Right renal pelvis (tissue), 4 donors: ENCODE data around the gene MCF2L2. TPM values are rescaled to one million over a fixed set of nuclear protein-coding genes. Genes with fewer than 3 reads are reported as not detected.
"Not testable (repeated sequence)": the region's sequence is repeated elsewhere in the genome, so short reads cannot be mapped to it uniquely, and the experiment has no call there.

Experiments
- DNase-seq, 4 donors: peaks; one replicate each; pipeline ENCODE4 v3.0.0-alpha.2; 2013; ENCODE audit warnings: low read depth in 4 of 4, low spot score in 3 of 4, missing footprints in 1 of 4
- polyA plus RNA-seq, 4 donors: library from polyadenylated mRNA; unstranded; fragments of 120-200 nt; gene quantifications; one replicate each; pipeline ENCODE4 v1.2.1, GENCODE V29; 2013; ENCODE audit not compliant: insufficient read length in 4 of 4

Gene MCF2L2
- polyA plus RNA-seq, result 1 to 10 TPM in 1 of 4 donors, under 1 TPM in 3; 0.40 to 1.2 (median 0.83) TPM

DNA sequence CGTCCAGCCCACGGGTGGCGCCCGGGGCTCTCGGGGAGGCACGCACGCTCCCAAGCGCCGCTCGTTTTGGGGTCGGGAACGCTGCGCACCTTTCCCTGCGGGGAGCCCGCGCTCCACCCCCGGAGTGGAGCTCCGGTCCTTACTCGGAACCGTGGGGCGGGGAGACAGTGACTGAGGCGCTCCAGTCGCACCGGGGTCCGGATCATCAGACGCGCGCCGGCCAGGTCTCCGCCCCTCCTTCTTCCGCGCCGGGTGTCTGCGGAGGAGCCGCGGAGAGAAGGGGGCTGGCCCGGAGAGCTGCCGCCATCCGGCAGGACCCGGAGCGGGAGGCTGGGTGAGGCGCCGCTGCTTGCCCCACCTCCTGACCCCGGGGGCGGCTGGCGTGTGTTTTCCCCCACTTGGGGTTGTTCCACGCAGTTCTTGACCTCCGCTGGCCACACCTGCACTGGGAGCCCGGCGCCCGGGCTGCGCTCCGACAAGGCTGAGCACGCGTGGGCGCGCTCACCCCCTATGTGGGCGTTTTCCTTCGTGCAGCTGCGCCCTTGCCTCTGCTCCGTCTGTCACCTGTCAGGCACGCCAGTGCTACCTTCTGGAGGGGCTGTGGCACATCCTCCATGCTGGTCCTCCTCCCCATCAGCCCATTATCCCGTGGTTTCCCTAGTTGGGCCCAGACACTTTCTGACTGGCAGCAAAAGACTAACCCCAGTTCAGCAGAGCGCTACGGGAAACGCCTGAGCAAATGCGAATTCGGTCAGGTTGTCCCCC is at the start of gene MCF2L2:
TSS of gene MCF2L2 (minus strand) at position 173 of the 765 bp plus-strand sequence. CDS start 642 bp downstream, outside the sequence.
- peak in 1 of 4 donors; percentile 25 for DNase-seq

- no peak for DNase-seq
These were observed 49.5 kb upstream of the MCF2L2 start for GRCh38 chr3:183477801-183478456.

DNA sequence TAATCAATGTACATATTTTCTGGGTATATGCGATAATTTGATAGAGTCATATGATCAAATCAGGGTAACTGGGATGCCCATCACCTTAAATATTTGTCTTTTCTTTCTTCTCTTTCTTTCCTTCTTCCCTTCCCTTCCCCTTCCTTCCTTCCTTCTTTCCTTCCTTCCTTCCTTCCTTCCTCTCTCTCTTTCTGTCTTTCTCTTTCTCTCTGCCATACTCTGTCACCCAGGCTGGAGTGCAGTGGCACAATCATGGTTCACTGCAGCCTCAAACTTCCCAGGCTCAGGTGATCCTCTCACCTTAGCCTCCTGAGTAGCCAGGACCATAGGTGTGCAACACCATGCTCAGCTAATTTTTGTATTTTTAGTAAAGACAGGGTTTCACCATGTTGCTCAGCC is 47.3 kb upstream of the MCF2L2 start:
- DNase-seq, result not testable (repeated sequence)

DNA sequence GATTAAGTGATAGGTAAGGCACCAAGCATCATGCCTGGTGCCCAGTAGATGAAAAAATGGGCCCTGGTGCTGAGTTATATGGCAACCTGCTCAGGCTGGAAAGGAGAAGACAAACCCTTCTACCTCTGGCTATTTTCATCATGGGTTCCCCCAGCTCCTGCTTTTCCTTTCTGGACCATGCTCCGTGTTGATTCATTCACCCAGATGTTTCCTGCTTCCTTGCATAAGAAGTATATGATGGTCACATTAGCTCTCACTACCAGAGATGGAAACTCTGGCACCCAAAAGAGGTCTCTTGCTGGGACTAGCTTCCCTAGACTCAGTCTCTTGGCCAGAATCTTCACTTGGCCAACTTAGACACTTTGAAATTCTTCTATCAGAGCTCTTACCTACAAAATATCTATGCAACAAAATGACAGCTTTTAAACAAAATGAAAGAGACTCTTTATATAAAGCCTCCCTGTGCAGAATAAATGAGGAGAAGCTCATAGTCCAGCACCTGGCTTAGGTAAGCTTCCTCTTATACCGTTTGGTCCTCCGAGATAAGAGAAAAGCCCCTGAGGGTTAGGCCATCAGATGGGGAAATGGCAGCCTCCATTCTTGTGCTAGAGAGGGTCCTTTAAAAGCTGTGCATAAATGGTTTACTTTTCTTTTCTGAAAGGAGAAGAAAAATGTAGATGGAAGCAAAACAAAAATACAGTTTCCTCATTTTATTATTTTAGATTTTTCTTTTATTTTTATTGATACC is 46.8 kb upstream of the MCF2L2 start:
- no peak for DNase-seq

DNA sequence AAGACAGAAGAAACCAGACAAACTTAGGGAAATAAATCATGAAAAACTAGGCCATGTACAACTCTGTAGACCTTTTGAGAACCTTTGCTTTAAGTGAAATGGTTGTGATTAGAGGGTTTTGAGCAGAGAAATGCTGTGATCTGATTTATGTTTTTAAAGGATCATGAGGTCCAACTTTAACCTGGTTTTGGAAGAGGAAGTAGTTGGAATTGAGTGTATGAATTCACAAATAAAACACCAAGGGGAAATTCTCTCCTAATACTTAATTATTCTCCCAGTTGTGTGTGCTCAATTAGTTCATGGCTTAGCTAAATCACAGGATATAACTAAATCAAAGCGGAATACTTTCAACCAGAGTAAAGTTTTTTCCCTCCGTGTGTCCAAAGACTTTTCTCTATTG is 45.5 kb upstream of the MCF2L2 start:
- DNase-seq, result no peak

GRCh38 chr3:183472155-183472554 is 43.7 kb upstream of the MCF2L2 start:
- DNase-seq, result no peak

DNA sequence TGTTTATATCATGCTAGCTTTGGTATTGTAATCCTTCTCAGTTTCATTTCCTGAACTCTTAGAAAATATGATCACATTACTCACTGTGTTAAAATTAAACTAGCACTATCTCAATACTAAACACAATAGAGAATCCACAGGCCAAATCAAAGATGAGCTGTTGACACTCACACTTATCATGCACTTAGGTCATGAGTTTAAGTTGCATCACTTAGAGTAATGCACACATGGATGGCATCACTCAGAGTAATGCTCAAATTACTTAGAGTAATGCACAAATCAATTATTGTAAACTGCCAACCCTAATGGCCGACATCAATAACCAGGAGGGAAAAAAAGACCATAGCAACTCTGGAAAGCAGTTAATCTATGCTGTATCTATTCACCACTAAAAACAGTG is 40.0 kb upstream of the MCF2L2 start:
- no peak for DNase-seq

DNA sequence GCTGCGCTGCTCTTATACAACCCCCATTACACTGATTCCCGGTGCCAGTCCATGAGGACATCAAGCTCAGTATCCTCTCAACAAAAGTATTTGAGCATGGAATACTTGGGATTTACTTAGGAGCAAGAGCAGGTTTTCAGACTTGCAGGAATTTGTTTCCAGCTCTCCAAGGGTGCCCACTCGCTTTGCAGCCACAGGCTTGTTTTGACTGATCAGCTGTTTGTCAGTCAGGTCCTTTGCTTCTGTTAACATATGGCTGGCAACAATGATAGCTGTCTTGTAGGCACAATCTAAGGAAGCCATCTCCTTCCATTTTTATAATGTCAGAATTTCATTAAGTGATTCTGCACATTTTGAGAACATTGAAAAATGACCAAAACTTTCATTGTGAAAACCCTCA is 38.2 kb upstream of the MCF2L2 start:
- DNase-seq, result no peak

DNA sequence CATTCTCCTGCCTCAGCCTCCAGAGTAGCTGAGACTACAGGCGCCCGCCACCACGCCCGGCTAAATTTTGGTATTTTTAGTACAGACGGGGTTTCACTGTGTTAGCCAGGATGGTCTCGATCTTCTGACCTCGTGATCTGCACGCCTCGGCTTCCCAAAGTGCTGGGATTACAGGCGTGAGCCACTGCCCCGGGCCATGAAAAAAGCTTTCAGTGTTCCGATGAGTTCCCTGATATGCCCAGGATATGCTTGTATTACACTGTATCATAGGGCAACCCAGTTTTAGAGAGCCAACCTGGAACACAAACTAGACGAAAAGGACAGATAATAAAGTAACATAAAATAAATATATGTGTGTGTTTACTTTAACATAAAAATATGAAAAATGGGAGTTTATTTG is 37.3 kb upstream of the MCF2L2 start:
- DNase-seq, result not testable (repeated sequence)

DNA sequence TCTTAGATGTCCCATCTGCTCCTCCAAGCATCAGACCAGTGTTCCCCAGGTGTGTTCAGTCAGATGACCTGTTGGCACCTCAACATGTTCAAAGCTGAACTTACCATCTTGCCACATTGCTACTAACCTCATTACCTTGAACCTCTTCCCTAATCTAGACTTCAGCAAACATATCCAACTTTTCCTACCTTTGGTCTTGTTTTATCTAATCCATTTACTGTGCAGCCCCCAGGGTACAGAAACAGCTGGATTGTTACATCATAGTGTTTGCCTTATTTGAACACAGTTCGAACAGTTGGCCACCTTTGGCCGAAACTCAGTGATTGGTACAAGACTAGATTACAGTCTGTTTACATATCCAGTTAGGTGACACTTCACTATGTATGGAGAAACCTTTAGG is 36.1 kb upstream of the MCF2L2 start:
- DNase-seq, result no peak

GRCh38 chr3:183460081-183461055 is 31.9 kb upstream of the MCF2L2 start:
- no peak for DNase-seq

DNA sequence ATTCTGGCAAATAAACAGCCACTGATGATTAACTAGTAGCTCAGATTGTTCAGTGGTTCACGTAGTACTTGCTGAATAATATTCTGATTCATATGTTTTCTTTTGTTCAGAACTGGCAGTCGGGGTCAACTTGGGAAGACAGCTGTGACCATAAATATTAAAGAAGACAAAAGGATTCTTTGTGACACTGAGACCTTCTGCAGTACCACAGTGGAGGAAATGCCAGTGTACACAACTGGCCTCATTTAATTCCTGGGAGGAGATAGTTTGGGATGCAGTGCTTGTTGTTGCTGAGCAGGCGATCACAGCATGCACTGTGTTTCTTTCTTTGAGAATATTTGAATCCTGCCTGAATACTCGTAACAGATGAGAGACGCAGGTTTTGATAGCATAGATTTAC is 26.7 kb upstream of the MCF2L2 start:
- DNase-seq, result no peak

- DNase-seq, result no peak
These were observed 25.6 kb upstream of the MCF2L2 start for GRCh38 chr3:183454064-183454463.

DNA sequence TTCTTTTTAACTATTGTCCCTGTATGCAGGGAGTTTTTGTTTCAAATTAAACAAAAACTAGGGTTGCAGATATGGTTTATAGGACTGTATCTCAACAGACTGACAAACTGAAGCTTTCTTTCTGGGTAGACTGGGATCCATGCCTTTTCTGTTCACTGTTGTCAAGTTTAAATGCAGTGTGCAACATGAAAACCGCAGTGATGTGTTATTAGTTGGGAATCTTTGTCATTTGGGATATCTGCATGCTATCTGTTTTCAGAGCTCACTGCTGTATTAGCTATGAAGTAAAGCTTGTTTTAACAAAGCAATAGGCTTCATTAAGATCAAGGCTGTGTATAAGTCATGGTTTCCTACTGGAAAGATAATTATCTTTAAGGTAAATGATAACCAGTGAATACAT is 21.4 kb upstream of the MCF2L2 start:
- DNase-seq, result no peak

- DNase-seq, result no peak
These were observed 21.0 kb upstream of the MCF2L2 start for GRCh38 chr3:183449391-183449790.

DNA sequence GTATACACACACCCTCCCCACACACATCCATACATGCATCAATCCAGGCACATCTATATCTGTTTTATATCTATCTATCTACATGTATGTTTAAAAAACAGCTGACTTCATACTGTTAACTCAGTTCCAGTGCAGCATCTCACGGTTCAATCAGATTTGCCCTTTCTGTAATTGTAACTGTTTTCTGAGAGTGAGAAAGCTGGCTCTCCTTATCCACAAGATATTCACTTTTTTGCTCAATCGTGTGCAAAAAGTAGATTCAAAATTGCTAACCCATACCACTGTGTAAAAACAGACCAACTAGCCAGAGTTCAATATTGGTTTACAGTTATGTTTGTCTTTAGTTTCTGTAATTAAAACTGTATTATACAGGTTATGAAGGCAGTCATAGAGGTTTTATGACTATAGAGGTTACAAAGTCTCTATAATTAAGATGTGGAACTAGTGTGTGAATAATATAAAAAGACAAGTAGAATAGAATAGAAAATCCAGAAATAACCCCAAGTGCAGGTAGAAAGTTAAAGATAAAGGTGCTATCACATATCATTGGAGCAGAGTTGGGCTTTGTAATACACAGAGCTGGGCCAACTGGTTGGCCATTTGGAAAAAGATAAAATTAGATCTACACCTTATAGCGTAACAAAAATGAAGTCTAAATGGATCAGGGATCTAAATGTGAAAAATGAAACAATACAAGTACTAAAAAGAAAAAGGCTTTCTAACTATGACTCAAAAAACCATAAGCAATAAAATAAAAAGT is 20.1 kb upstream of the MCF2L2 start:
- DNase-seq, result no peak

- DNase-seq, result peak; percentile 86 to 94 (median 90)
These were observed 19.0 kb upstream of the MCF2L2 start for GRCh38 chr3:183447206-183448001.

DNA sequence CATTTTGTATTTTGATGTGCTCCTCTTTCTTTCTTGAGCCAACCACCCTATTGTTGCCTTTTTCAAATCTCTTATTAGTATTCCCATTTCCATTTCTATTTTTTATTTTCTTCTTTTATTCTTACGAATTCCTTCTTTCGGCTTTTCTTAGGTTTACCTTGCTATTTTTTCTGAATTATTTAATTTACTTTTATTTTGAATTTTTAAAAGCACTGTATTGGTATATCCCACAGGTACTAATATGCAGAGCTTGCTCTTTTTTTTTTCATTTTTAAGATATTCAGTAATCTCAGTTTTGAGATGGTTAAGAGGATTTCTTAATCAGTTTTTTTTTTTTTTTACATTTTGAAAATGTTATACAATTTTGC is 18.4 kb upstream of the MCF2L2 start:
- no peak for DNase-seq

DNA sequence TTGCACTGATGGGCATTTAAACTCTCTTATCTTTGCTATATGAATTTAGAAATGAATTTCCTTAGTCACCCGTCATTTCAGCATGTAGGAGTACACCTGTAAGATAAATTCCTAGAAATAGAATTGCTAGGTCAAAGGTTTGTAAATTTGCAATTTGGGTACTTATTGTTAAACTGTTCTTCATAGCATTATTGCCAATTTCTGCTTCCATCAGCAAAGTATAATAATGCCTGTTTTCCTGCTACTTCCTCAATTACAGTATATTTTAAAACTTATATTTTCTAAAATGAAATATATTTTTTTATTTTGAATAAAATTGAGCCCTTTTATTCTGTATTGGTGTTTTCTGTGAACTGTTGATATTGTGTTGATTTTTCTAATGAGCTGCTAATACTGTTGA is 16.3 kb upstream of the MCF2L2 start:
- no peak for DNase-seq
